Heart right ventricle (tissue), 16 donors: Measurements from ENCODE around the gene HCK. TPM values are rescaled to one million over a fixed set of nuclear protein-coding genes. Genes with fewer than 3 reads are reported as not detected.

ENCODE experiments used
- ATAC-seq, 8 donors: fragments of 200-7000 bp; cut with Tn5 transposase; one replicate each; pipeline ENCODE4 v1.9.1; 2020; ENCODE audit warnings: mild to moderate bottlenecking in 8 of 8, moderate library complexity in 8 of 8, moderate number of reproducible peaks in 1 of 8
- DNase-seq, 2 donors: peaks; one replicate each; pipeline ENCODE4 v3.0.0-alpha.2; 2020
- H3K27ac ChIP-seq, 10 donors: fragments of 200-600 bp; sonication (generic) in 2 of 10; one replicate each; pipeline versions ENCODE4 v1.5.0 to v1.8.0; 2020 to 2022; ENCODE audit warnings: mild to moderate bottlenecking in 3 of 10
- H3K27me3 ChIP-seq, 7 donors: fragments of 200-600 bp; one replicate each; pipeline ENCODE4 v1.8.0; 2021 to 2022; ENCODE audit warnings: mild to moderate bottlenecking in 2 of 7
- H3K36me3 ChIP-seq, 9 donors: fragments of 200-600 bp; sonication (generic) in 1 of 9; one replicate each; pipeline versions ENCODE4 v1.5.0 to v1.8.0; 2020 to 2022; ENCODE audit warnings: mild to moderate bottlenecking in 2 of 9
- H3K4me1 ChIP-seq, 9 donors: fragments of 200-600 bp; sonication (generic) in 1 of 9; one replicate each; pipeline versions ENCODE4 v1.5.0 to v1.8.0; 2020 to 2022; ENCODE audit warnings: mild to moderate bottlenecking in 4 of 9
- H3K4me3 ChIP-seq, 10 donors: fragments of 200-600 bp; sonication (generic) in 2 of 10; one replicate each; pipeline versions ENCODE4 v1.5.0 to v1.8.0; 2020 to 2022; ENCODE audit warnings: mild to moderate bottlenecking in 7 of 10, moderate library complexity in 2 of 10
- H3K9me3 ChIP-seq, 11 donors: fragments of 200-600 bp in 10 of 11; sonication (generic) in 2 of 11; one replicate each; pipeline versions ENCODE4 v1.5.0 to v1.8.0; 2013 to 2022; ENCODE audit warnings: mild to moderate bottlenecking in 2 of 11, control low read depth in 1 of 11, moderate library complexity in 1 of 11
- WGBS, 2 donors: extraction: QIAGEN DNeasy Blood & Tissue Kit; methylation state at CpG; one replicate each; pipeline ENCODE4 v1.1.7; 2013; ENCODE audit warnings: inconsistent platforms in 1 of 2; 5-methylcytosine and 5-hydroxymethylcytosine counted together
- intact Hi-C, 10 donors: fragments of 100-400 bp; cut with DNase I; formaldehyde crosslinking; loops; one replicate each; pipeline versions ENCODE4 v1.11.1 to v1.14.2; 2022
- long read RNA-seq, 3 donors: library from polyadenylated mRNA; unstranded; transcript quantifications; one replicate each; pipeline ENCODE4 v2.0.0, GENCODE V29; 2020 to 2021
- polyA plus RNA-seq, 2 donors: library from polyadenylated mRNA; stranded (reverse); fragments of 200-250 nt; gene quantifications; one replicate each; pipeline ENCODE4 v1.2.3, GENCODE V29; 2013
- total RNA-seq, 10 donors: library from RNA; stranded (reverse); fragmentation: NEBNext Ultra II Directional in 3 of 10; extraction: Animal tissue kit (Norgen Biotek cat#: 25700) in 3 of 10; gene quantifications; one replicate each; pipeline versions ENCODE4 v1.2.1 to v1.2.4, GENCODE V29; 2021 to 2023
- TF ChIP-seq, protein P1 (sequence below), 9 donors: fragments of 200-600 bp; sonication (generic) in 2 of 9; IDR thresholded peaks; one replicate each; pipeline versions ENCODE4 v1.5.0 to v1.8.0; 2021 to 2022; ENCODE audit warnings: antibody characterized with exemption in 9 of 9, mild to moderate bottlenecking in 5 of 9, moderate library complexity in 1 of 9
- donor health status: Arrhythmogenic right ventricular cardiomyopathy.
- donor health status: ischemic (EF 13 %, LVEDD 7.1; RV severe dilation, severe dysfunction).
- donor health status: healthy with polysubstance abuse.
- donor health status: DM: no; HTN: yes; CAD: no.
- donor health status: DM: no; HTN: no; CAD: no.
- donor health status: ischemic (EF 25% LVEDD 6.9; RV normal size, moderate dysfunction).
- donor health status: ischemic (EF 25% LVEDD 5.7; RV mildly dilated, moderate dysfunction).
- donor health status: healthy.
- donor health status: DM: yes; HTN: yes; CAD: no.
- donor health status: Ischemic cardiomyopathy.
- donor health status: ischemic (EF 35%, LVEDD 5.7; RV mildly dilated, moderate dysfunction).
- donor health status: nonischemic (EF 11% LVEDD 7.7; RV severe dilation, severe dysfunction).
- donor health status: DM: yes; HTN: yes; CAD: no.
- donor health status: PGD.
- donor health status: ischemic (EF 29% LVEDD 5.4; RV normal size, mild dysfunction).
- donor health status: nonischemic (EF 23%, LVEDD 6.1; RV moderate dilation, normal function).

HCK gene
- 10 to 100 TPM in 1 of 10 donors, 1 to 10 TPM in 9; 1.6 to 22.9 (median 3.0) TPM for total RNA-seq
- polyA plus RNA-seq: 1 to 10 TPM; 2.3 to 3.7 TPM
- long read RNA-seq, donor 1, partial matches to known transcripts: 1 of 2 reads
- long read RNA-seq, donor 1, other reads (novel, unspliced or antisense): 0 of 2 reads
- long read RNA-seq, donor 2, partial matches to known transcripts: 0 of 4 reads
- long read RNA-seq, donor 2, other reads (novel, unspliced or antisense): 0 of 4 reads
- long read RNA-seq, donor 3, transcript HCK-203 (13 exons, 1,806 nt): major isoform, 5 of 10 reads
- long read RNA-seq, donor 3, partial matches to known transcripts: 0 of 10 reads
- long read RNA-seq, donor 3, other reads (novel, unspliced or antisense): 2 of 10 reads

DNA sequence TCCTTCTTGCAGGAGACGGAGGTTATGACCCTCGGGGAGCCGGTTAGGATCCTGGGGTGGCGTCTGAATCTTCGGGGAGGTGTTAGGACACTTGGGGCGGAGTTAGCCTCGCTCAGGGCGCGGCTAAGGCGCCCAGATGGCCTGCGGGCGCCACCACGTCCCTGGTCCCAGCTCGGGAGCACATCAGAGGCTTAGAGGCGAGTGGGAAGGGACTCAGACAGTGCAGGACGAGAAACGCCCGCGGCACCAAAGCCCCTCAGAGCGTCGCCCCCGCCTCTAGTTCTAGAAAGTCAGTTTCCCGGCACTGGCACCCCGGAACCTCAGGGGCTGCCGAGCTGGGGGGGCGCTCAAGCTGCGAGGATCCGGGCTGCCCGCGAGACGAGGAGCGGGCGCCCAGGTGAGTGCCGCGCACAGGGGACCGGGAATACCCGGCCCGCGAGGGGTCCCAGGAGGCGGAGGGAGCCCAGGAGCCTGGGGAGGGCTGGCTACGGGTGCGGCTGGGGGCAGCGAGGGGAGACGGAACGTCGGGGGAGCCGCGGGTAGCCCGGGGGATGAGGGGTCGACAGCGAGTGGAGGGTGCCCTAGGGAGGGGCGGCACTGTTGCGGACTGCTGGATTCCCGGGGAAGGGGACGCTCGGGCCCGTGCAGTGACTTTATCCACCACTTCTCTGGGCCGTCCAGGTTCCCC, at the start of gene HCK:
Gene HCK, plus strand, starts transcription at position 153 of the 688 bp plus-strand sequence.
- TF ChIP-seq, protein P1, sequence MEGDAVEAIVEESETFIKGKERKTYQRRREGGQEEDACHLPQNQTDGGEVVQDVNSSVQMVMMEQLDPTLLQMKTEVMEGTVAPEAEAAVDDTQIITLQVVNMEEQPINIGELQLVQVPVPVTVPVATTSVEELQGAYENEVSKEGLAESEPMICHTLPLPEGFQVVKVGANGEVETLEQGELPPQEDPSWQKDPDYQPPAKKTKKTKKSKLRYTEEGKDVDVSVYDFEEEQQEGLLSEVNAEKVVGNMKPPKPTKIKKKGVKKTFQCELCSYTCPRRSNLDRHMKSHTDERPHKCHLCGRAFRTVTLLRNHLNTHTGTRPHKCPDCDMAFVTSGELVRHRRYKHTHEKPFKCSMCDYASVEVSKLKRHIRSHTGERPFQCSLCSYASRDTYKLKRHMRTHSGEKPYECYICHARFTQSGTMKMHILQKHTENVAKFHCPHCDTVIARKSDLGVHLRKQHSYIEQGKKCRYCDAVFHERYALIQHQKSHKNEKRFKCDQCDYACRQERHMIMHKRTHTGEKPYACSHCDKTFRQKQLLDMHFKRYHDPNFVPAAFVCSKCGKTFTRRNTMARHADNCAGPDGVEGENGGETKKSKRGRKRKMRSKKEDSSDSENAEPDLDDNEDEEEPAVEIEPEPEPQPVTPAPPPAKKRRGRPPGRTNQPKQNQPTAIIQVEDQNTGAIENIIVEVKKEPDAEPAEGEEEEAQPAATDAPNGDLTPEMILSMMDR (IDR thresholded peaks at IDR 0.05): no peak
- Histone ChIP-seq H3K36me3 (peaks cover 0 to 12% (median 0%) of the 10 kb centered on the region in 9 donors), H3K27ac (peak within 1 kb of the TSS in 8 of 10 donors; percentile 34 to 96 (median 70)), H3K4me3 (peak within 1 kb of the TSS in 9 of 10 donors; percentile 9 to 67 (median 44)), H3K9me3 (peaks cover 0 to 3% (median 0%) of the 10 kb centered on the region in 11 donors), H3K27me3 (peaks cover 11 to 76% (median 64%) of the 10 kb centered on the region in 7 donors), H3K4me1 (peaks cover 0 to 47% (median 11%) of the 10 kb centered on the region in 9 donors)
- DNase-seq: peak in 1 of 2 donors; percentile 42
- intact Hi-C loops: no loop called here
- 0 to 2% methylated on average over 56 to 58 of the region's 58 CpGs for WGBS, 2 donors
- peak; percentile 71 to 83 (median 82) for ATAC-seq

DNA sequence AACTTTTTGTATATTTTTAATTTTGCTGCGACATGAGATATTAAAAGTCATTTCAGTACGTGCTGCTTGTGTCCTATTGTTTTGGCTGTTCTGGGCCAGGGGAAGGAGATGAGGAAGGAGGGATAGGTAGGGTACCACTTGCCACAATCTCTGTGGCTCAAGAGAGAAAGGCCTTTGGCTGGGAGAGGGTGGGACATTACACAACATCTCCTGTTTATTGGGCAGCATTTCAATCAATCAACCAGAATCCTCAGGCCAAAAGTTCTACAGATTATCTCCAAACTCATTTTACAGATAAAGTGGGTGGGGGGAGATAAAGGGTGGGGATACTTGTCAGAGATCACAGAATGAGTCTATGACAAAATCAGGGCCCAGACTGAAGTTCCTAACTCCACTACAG, 48.7 kb upstream of the HCK start:
- WGBS, 2 donors: 75 to 81% methylated on average over 2 of the region's 2 CpGs

DNA sequence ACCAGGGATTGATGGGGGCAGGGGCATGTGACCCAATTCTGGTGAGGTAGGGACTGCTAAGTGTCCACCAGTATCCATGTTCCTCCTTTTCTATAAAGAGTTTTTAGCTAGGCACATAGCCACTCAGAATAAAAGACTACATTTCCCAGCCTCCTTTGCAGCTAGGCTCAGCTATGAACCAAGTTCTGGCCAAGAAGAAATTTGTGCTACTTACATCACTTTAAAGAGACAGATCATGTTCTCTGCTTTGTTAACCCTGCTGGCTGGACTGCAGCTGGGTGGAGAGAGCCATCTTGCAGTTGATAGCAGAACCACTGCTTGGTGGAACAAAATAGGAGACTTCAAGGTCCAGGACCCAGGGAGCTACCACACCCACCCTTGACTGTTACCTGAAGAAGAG, 47.1 kb upstream of the HCK start:
- intact Hi-C loops: no loop called here
- peaks cover 0 to 60% (median 35%) of the 10 kb centered on the region in 9 donors for H3K4me1 ChIP-seq
- DNase-seq (no peak), ATAC-seq (no peak)
- TF ChIP-seq, protein P1 (IDR thresholded peaks at IDR 0.05): no peak
- no peaks in the 10 kb centered on the region for H3K9me3 ChIP-seq
- no peak overlapping the region for H3K4me3 ChIP-seq
- no peaks in the 10 kb centered on the region for H3K27me3 ChIP-seq
- no peaks in the 10 kb centered on the region for H3K36me3 ChIP-seq
- H3K27ac ChIP-seq: peak overlapping the region in 2 of 10 donors; percentile 92 to 95

More for the DNA sequence above, 48.7 kb upstream of the HCK start:
- H3K4me3 ChIP-seq: no peak overlapping the region
- H3K36me3 ChIP-seq: no peaks in the 10 kb centered on the region
- DNase-seq: no peak
- intact Hi-C loops: no loop called here
- no peak overlapping the region for H3K27ac ChIP-seq
- ATAC-seq: no peak
- peaks cover 0 to 44% (median 23%) of the 10 kb centered on the region in 9 donors for H3K4me1 ChIP-seq
- TF ChIP-seq, protein P1 (IDR thresholded peaks at IDR 0.05): no peak
- no peaks in the 10 kb centered on the region for H3K9me3 ChIP-seq
- H3K27me3 ChIP-seq: no peaks in the 10 kb centered on the region

DNA sequence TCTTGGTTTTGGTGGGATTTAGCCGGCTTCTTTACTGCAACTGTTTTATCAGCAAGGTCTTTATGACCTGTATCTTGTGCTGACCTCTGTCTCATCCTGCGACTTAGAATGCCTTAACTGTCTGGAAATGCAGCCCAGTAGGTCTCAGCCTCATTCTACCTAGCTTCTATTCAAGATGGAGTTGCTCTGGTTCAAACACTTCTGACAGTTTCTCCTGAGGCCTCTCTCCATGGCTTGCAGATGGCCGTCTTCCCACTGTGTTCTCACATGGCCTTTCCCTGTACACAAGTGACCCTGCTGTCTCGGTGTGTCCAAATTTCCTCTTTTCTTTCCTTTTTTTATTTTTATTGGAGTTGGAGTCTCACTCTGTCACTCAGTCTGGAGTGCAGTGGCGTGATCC, 46.0 kb upstream of the HCK start:
- WGBS, 2 donors: 83 to 92% methylated on average over 5 of the region's 5 CpGs
- peak overlapping the region in 7 of 10 donors; percentile 73 to 95 (median 84) for H3K27ac ChIP-seq
- H3K36me3 ChIP-seq: no peaks in the 10 kb centered on the region
- H3K27me3 ChIP-seq: peaks cover 0 to 4% (median 0%) of the 10 kb centered on the region in 7 donors
- H3K4me3 ChIP-seq: no peak overlapping the region
- TF ChIP-seq, protein P1 (IDR thresholded peaks at IDR 0.05): no peak
- H3K4me1 ChIP-seq: peaks cover 0 to 60% (median 35%) of the 10 kb centered on the region in 9 donors
- H3K9me3 ChIP-seq: no peaks in the 10 kb centered on the region
- intact Hi-C loops: no loop called here
- no peak for DNase-seq
- no peak for ATAC-seq
